ENCODE results near the gene CABP4. TPM values are rescaled to one million over a fixed set of nuclear protein-coding genes. Genes with fewer than 3 reads are reported as not detected.

CABP4 gene
- total RNA-seq, 2 donors from 2014 or later, result 8.9 to 10.4 TPM

GRCh38 chr11:67489885-67490726, 35.0 kb downstream of the CABP4 start:
- Mint-ChIP-seq H3K9me3 (peaks cover 1 to 2% of the 10 kb centered on the region in 2 donors), H3K36me3 (ENCODE audit: insufficient read depth in 2 of 2) (peaks cover 6 to 15% of the 10 kb centered on the region in 2 donors), H3K27me3 (ENCODE audit: low read depth) (no peaks in the 10 kb centered on the region), H3K27ac (peak overlapping the region; percentile 91), H3K4me1 (ENCODE audit: low read depth) (peaks cover 44% of the 10 kb centered on the region), H3K4me3 (peak overlapping the region; percentile 58 to 63)
- ATAC-seq (replicated peaks in 1 of 2) (no peak), DNase-seq (no peak)

- Mint-ChIP-seq H3K4me1 (ENCODE audit: low read depth) (peaks cover 39% of the 10 kb centered on the region), H3K27ac (peak overlapping the region; percentile 66), H3K36me3 (ENCODE audit: insufficient read depth in 2 of 2) (peaks cover 6 to 15% of the 10 kb centered on the region in 2 donors), H3K27me3 (ENCODE audit: low read depth) (no peaks in the 10 kb centered on the region), H3K9me3 (peaks cover 1 to 2% of the 10 kb centered on the region in 2 donors), H3K4me3 (no peak overlapping the region)
- ATAC-seq (replicated peaks in 1 of 2) (no peak), DNase-seq (no peak)
Measured at GRCh38 chr11:67490727-67491065, 35.5 kb downstream of the CABP4 start.

- Mint-ChIP-seq H3K4me1 (ENCODE audit: low read depth) (peaks cover 31% of the 10 kb centered on the region), H3K27me3 (ENCODE audit: low read depth) (no peaks in the 10 kb centered on the region), H3K9me3 (peaks cover 1 to 2% of the 10 kb centered on the region in 2 donors), H3K4me3 (no peak overlapping the region), H3K27ac (peak overlapping the region; percentile 66), H3K36me3 (ENCODE audit: insufficient read depth in 2 of 2) (peaks cover 6 to 18% of the 10 kb centered on the region in 2 donors)
- DNase-seq (no peak), ATAC-seq (replicated peaks in 1 of 2) (no peak)
Measured at GRCh38 chr11:67491276-67492068, 36.3 kb downstream of the CABP4 start.

GRCh38 chr11:67492069-67492727, 37.0 kb downstream of the CABP4 start:
- Mint-ChIP-seq H3K4me1 (ENCODE audit: low read depth) (peaks cover 24% of the 10 kb centered on the region), H3K36me3 (ENCODE audit: insufficient read depth in 2 of 2) (peaks cover 6 to 18% of the 10 kb centered on the region in 2 donors), H3K27ac (no peak overlapping the region), H3K9me3 (peaks cover 1 to 2% of the 10 kb centered on the region in 2 donors), H3K4me3 (no peak overlapping the region), H3K27me3 (ENCODE audit: low read depth) (no peaks in the 10 kb centered on the region)
- DNase-seq, result no peak
- no peak for ATAC-seq (replicated peaks in 1 of 2)

GRCh38 chr11:67492801-67493547, 37.8 kb downstream of the CABP4 start:
- Mint-ChIP-seq H3K27ac (no peak overlapping the region), H3K27me3 (ENCODE audit: low read depth) (no peaks in the 10 kb centered on the region), H3K4me1 (ENCODE audit: low read depth) (peaks cover 16% of the 10 kb centered on the region), H3K9me3 (no peaks in the 10 kb centered on the region), H3K36me3 (ENCODE audit: insufficient read depth in 2 of 2) (peaks cover 4 to 11% of the 10 kb centered on the region in 2 donors), H3K4me3 (no peak overlapping the region)
- ATAC-seq (replicated peaks in 1 of 2), result no peak
- no peak for DNase-seq

GRCh38 chr11:67493548-67494370, 38.6 kb downstream of the CABP4 start:
- no peak for ATAC-seq (replicated peaks in 1 of 2)
- peaks cover 6 to 11% of the 10 kb centered on the region in 2 donors for H3K36me3 Mint-ChIP-seq (ENCODE audit: insufficient read depth in 2 of 2)
- no peak overlapping the region for H3K27ac Mint-ChIP-seq
- H3K9me3 Mint-ChIP-seq, result no peaks in the 10 kb centered on the region
- no peak for DNase-seq
- H3K4me3 Mint-ChIP-seq, result no peak overlapping the region
- no peaks in the 10 kb centered on the region for H3K27me3 Mint-ChIP-seq (ENCODE audit: low read depth)
- peaks cover 9% of the 10 kb centered on the region for H3K4me1 Mint-ChIP-seq (ENCODE audit: low read depth)

- DNase-seq (no peak), ATAC-seq (replicated peaks in 1 of 2) (no peak)
- Mint-ChIP-seq H3K9me3 (peaks cover 0 to 2% of the 10 kb centered on the region in 2 donors), H3K4me1 (ENCODE audit: low read depth) (peaks cover 3% of the 10 kb centered on the region), H3K4me3 (no peak overlapping the region), H3K36me3 (ENCODE audit: insufficient read depth in 2 of 2) (peaks cover 7 to 9% of the 10 kb centered on the region in 2 donors), H3K27ac (no peak overlapping the region), H3K27me3 (ENCODE audit: low read depth) (no peaks in the 10 kb centered on the region)
Measured at GRCh38 chr11:67494371-67495233, 39.4 kb downstream of the CABP4 start.

GRCh38 chr11:67495234-67496005, 40.3 kb downstream of the CABP4 start:
- H3K4me3 Mint-ChIP-seq, result no peak overlapping the region
- H3K27me3 Mint-ChIP-seq (ENCODE audit: low read depth), result no peaks in the 10 kb centered on the region
- H3K9me3 Mint-ChIP-seq, result peaks cover 0 to 2% of the 10 kb centered on the region in 2 donors
- DNase-seq (no peak), ATAC-seq (replicated peaks in 1 of 2) (no peak)
- H3K27ac Mint-ChIP-seq, result no peak overlapping the region
- H3K4me1 Mint-ChIP-seq (ENCODE audit: low read depth), result peaks cover under 1% of the 10 kb centered on the region
- H3K36me3 Mint-ChIP-seq (ENCODE audit: insufficient read depth in 2 of 2), result peaks cover 5 to 6% of the 10 kb centered on the region in 2 donors

- Mint-ChIP-seq H3K27ac (peak overlapping the region; percentile 14), H3K4me3 (no peak overlapping the region), H3K27me3 (ENCODE audit: low read depth) (no peaks in the 10 kb centered on the region), H3K36me3 (ENCODE audit: insufficient read depth in 2 of 2) (peaks cover 8 to 11% of the 10 kb centered on the region in 2 donors), H3K9me3 (peaks cover 0 to 2% of the 10 kb centered on the region in 2 donors), H3K4me1 (ENCODE audit: low read depth) (peaks cover 7% of the 10 kb centered on the region)
- DNase-seq, result no peak
- no peak for ATAC-seq (replicated peaks in 1 of 2)
Measured at GRCh38 chr11:67496113-67496512, 41.0 kb downstream of the CABP4 start.

GRCh38 chr11:67497656-67498291, 42.6 kb downstream of the CABP4 start:
- ATAC-seq (replicated peaks in 1 of 2), result peak in 1 of 2 donors; percentile 10
- Mint-ChIP-seq H3K4me3 (no peak overlapping the region), H3K36me3 (ENCODE audit: insufficient read depth in 2 of 2) (peaks cover 8 to 15% of the 10 kb centered on the region in 2 donors), H3K27me3 (ENCODE audit: low read depth) (no peaks in the 10 kb centered on the region), H3K9me3 (peaks cover 0 to 2% of the 10 kb centered on the region in 2 donors), H3K27ac (peak overlapping the region; percentile 24), H3K4me1 (ENCODE audit: low read depth) (peaks cover 13% of the 10 kb centered on the region)
- DNase-seq, result no peak

Data from activated T-cell treated with anti-CD3 and anti-CD28 coated beads, Interleukin-2, amount 50 U/mL, for 72 hours (primary cell).